Sigmoid colon (tissue), 4 donors: ENCODE measurements around the gene JUND.

Source experiments
- CTCF ChIP-seq, 4 experiments: fragments of 450-650 bp in 3 of 4; fragments of 200-600 bp in 1 of 4; IDR thresholded peaks; one replicate each; pipeline ENCODE4 v1.5.1; 2016 to 2019; ENCODE audit warnings: antibody characterized with exemption in 4 of 4, mild to moderate bottlenecking in 3 of 4, moderate library complexity in 2 of 4
- EP300 ChIP-seq, 4 donors: sonication (generic); formaldehyde crosslinking; IDR thresholded peaks; one replicate each; pipeline ENCODE4 v1.6.1; 2017; ENCODE audit warnings: antibody characterized with exemption in 4 of 4
- POLR2A ChIP-seq, 2 donors: fragments of 450-650 bp; IDR thresholded peaks; one replicate each; pipeline ENCODE4 v1.6.1; 2016; ENCODE audit warnings: antibody characterized with exemption in 2 of 2, mild to moderate bottlenecking in 2 of 2, moderate library complexity in 2 of 2
- POLR2AphosphoS5 ChIP-seq, 4 donors: sonication (generic); formaldehyde crosslinking; IDR thresholded peaks; one replicate each; pipeline ENCODE4 v1.6.1; 2017; ENCODE audit warnings: antibody characterized with exemption in 4 of 4

GRCh38 chr19:18289471-18290301, 8.3 kb upstream of the JUND start:
- no peak for TF ChIP-seq CTCF (IDR thresholded peaks at IDR 0.05)
- TF ChIP-seq POLR2A (IDR thresholded peaks at IDR 0.05): no peak
- no peak for TF ChIP-seq POLR2AphosphoS5 (IDR thresholded peaks at IDR 0.05)
- no peak for TF ChIP-seq EP300 (IDR thresholded peaks at IDR 0.05)
